Measurements from ENCODE around the gene HLA-DMB. TPM values are rescaled to one million over a fixed set of nuclear protein-coding genes. Genes with fewer than 3 reads are reported as not detected.

The HLA-DMB gene
- total RNA-seq, 1 donor from 2014 or later, result 15.9 TPM

GRCh38 chr6:32952817-32953739, 12.2 kb upstream of the HLA-DMB start, which contains the start of gene HLA-DMA:
TSS of gene HLA-DMA (minus strand) at chr6:32953097. CDS start at chr6:32953036, 61 bp downstream.
- intact Hi-C loops (cut with micrococcal nuclease), result loop anchor here (1.0 kb wide), 7 partner anchors 12 to 115 kb away; partner anchors contain the start of genes HLA-DMB and TAP2

GRCh38 chr6:32950449-32950848, 9.6 kb upstream of the HLA-DMB start:
- intact Hi-C loops (cut with micrococcal nuclease), result no loop called here

GRCh38 chr6:32950010-32950409, 9.2 kb upstream of the HLA-DMB start:
- intact Hi-C loops (cut with micrococcal nuclease), result no loop called here

GRCh38 chr6:32949113-32949512, 8.3 kb upstream of the HLA-DMB start:
- intact Hi-C loops (cut with micrococcal nuclease), result no loop called here

GRCh38 chr6:32947552-32948465, 7.0 kb upstream of the HLA-DMB start:
- intact Hi-C loops (cut with micrococcal nuclease), result no loop called here

- intact Hi-C loops (cut with micrococcal nuclease), result no loop called here
Observed at GRCh38 chr6:32946893-32947292, 6.1 kb upstream of the HLA-DMB start.

- intact Hi-C loops (cut with micrococcal nuclease), result no loop called here
Observed at GRCh38 chr6:32945953-32946352, 5.1 kb upstream of the HLA-DMB start.

GRCh38 chr6:32945108-32945760, 4.4 kb upstream of the HLA-DMB start:
- intact Hi-C loops (cut with micrococcal nuclease), result no loop called here

- intact Hi-C loops (cut with micrococcal nuclease), result loop anchor here (1.0 to 5.0 kb wide), 2 partner anchors 59 to 303 kb away; no protein-coding TSS in a partner anchor
Observed at GRCh38 chr6:32943864-32944649, 3.2 kb upstream of the HLA-DMB start.

- intact Hi-C loops (cut with micrococcal nuclease), result loop anchor here (5.0 kb wide), 1 partner anchor 305 kb away; no protein-coding TSS in a partner anchor
Observed at GRCh38 chr6:32942555-32943123, 1.8 kb upstream of the HLA-DMB start.

GRCh38 chr6:32941214-32941768, 463 bp upstream of the HLA-DMB start:
- intact Hi-C loops (cut with micrococcal nuclease), result loop anchor here (1.0 to 5.0 kb wide), 6 partner anchors 8 to 306 kb away; partner anchors contain the start of gene HLA-DMA

GRCh38 chr6:32938494-32938893, 2.3 kb downstream of the HLA-DMB start:
- intact Hi-C loops (cut with micrococcal nuclease), result no loop called here

- intact Hi-C loops (cut with micrococcal nuclease), result no loop called here
Observed at GRCh38 chr6:32937230-32937633, 3.6 kb downstream of the HLA-DMB start.

GRCh38 chr6:32936239-32937152, 4.3 kb downstream of the HLA-DMB start:
- intact Hi-C loops (cut with micrococcal nuclease), result no loop called here

- intact Hi-C loops (cut with micrococcal nuclease), result no loop called here
Observed at GRCh38 chr6:32935551-32936238, 5.1 kb downstream of the HLA-DMB start.

GRCh38 chr6:32933661-32934085, 7.2 kb downstream of the HLA-DMB start:
- intact Hi-C loops (cut with micrococcal nuclease), result loop anchor here (1.0 kb wide), 5 partner anchors 8 to 51 kb away; partner anchors contain the start of genes HLA-DMA and HLA-DMB

- intact Hi-C loops (cut with micrococcal nuclease), result no loop called here
Observed at GRCh38 chr6:32932132-32932868, 8.5 kb downstream of the HLA-DMB start.
